Measurements from ENCODE around the gene CENPB.

DNA sequence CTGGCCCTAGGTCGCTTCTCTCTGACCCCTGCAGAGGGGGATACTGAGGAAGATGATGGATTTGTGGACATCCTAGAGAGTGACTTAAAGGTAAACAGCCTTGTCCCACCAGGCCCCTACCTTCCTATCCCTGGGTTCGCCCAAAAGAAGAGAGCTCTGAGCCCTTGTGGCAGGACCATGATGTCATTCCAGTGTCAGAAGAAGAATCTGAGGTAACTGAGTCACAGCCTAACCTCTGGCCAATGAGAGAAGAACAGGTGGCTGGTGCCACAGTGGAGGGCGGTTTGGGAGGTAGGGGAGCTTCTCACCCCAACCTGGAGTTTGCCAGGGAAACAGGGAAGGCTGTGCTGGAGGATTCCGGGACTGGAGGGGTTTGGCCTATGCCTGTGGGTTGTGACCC, 14.8 kb upstream of the CENPB start:
- TF ChIP-seq, protein P1, sequence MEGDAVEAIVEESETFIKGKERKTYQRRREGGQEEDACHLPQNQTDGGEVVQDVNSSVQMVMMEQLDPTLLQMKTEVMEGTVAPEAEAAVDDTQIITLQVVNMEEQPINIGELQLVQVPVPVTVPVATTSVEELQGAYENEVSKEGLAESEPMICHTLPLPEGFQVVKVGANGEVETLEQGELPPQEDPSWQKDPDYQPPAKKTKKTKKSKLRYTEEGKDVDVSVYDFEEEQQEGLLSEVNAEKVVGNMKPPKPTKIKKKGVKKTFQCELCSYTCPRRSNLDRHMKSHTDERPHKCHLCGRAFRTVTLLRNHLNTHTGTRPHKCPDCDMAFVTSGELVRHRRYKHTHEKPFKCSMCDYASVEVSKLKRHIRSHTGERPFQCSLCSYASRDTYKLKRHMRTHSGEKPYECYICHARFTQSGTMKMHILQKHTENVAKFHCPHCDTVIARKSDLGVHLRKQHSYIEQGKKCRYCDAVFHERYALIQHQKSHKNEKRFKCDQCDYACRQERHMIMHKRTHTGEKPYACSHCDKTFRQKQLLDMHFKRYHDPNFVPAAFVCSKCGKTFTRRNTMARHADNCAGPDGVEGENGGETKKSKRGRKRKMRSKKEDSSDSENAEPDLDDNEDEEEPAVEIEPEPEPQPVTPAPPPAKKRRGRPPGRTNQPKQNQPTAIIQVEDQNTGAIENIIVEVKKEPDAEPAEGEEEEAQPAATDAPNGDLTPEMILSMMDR (IDR thresholded peaks at IDR 0.05), result no peak
- TF ChIP-seq POLR2A (IDR thresholded peaks at IDR 0.05), result no peak
